OCI-LY1 (cell line): ENCODE results near the gene CELSR1.

Experiments used
- CTCF ChIP-seq: fragments of 200-600 bp; sonication (generic), shearing (Covaris generic); IDR thresholded peaks from 2 replicates; pipeline ENCODE4 v1.5.1; 2017; ENCODE audit warnings: mild to moderate bottlenecking, antibody characterized with exemption, low read length, moderate library complexity, mixed read lengths
- EZH2 ChIP-seq: fragments of 200-600 bp; sonication (generic), shearing (Covaris generic); IDR thresholded peaks from 2 replicates; pipeline ENCODE4 v1.8.0; 2017; ENCODE audit warnings: borderline replicate concordance, mixed run types, mild to moderate bottlenecking, antibody characterized with exemption, low read length, moderate library complexity, mixed read lengths

GRCh38 chr22:46481386-46481785 lies 56.0 kb downstream of the CELSR1 start:
- TF ChIP-seq CTCF: no peak
- no peak for TF ChIP-seq EZH2
